A673 (cell line): ENCODE measurements around the gene ZNF839.
"Not testable (repeated sequence)": the region's sequence is repeated elsewhere in the genome, so short reads cannot be mapped to it uniquely, and the experiment has no call there.

Experiments
- CTCF ChIP-seq: fragments of 300-800, 200-600 bp; sonication (generic); conservative IDR thresholded peaks from 2 replicates; pipeline ENCODE4 v1.5.1; 2017; ENCODE audit warnings: low read depth, mild to moderate bottlenecking, antibody characterized with exemption, low read length, moderate library complexity, mixed read lengths
- EZH2 ChIP-seq: fragments of 200-600 bp; sonication (generic); IDR thresholded peaks from 2 replicates; pipeline ENCODE4 v1.6.1; 2017; ENCODE audit warnings: borderline replicate concordance, low read depth, mild to moderate bottlenecking, mixed read lengths, antibody characterized with exemption, low read length; ENCODE audit not compliant: poor library complexity, severe bottlenecking

GRCh38 chr14:102298303-102299070 is 21.1 kb upstream of the ZNF839 start:
- not testable (repeated sequence) for TF ChIP-seq CTCF, EZH2
